Measurements from ENCODE around the gene LAMA3. TPM values are rescaled to one million over a fixed set of nuclear protein-coding genes. Genes with fewer than 3 reads are reported as not detected.

The LAMA3 gene
- total RNA-seq, 1 donor from 2014 or later, result 9.4 TPM

DNA sequence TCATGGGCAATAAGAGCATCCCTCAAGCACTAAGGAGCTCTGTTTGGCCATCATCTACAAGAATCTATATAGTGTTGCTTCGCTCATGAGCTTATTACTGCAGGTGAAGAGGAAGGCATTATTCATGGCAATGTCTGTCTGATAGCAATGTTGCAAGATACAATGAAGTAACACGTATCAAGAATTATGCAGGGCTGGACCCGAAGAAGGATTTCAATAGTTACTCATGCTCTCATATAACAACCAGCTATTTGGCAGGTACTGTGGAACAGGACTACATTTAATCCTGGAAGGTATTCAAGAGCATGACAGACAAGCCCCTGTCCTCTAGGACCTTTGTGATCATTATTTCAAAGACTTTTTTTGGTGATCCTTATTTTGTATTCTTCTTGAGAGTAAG is 109.6 kb downstream of the LAMA3 start:
- H3K4me1 Mint-ChIP-seq (ENCODE audit: unreplicated experiment), result no peaks in the 10 kb centered on the region
- H3K4me3 Mint-ChIP-seq, result no peak overlapping the region
- no peaks in the 10 kb centered on the region for H3K9me3 Mint-ChIP-seq
- TF ChIP-seq, protein P1, sequence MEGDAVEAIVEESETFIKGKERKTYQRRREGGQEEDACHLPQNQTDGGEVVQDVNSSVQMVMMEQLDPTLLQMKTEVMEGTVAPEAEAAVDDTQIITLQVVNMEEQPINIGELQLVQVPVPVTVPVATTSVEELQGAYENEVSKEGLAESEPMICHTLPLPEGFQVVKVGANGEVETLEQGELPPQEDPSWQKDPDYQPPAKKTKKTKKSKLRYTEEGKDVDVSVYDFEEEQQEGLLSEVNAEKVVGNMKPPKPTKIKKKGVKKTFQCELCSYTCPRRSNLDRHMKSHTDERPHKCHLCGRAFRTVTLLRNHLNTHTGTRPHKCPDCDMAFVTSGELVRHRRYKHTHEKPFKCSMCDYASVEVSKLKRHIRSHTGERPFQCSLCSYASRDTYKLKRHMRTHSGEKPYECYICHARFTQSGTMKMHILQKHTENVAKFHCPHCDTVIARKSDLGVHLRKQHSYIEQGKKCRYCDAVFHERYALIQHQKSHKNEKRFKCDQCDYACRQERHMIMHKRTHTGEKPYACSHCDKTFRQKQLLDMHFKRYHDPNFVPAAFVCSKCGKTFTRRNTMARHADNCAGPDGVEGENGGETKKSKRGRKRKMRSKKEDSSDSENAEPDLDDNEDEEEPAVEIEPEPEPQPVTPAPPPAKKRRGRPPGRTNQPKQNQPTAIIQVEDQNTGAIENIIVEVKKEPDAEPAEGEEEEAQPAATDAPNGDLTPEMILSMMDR (conservative IDR thresholded peaks at IDR 0.05), result no peak
- no peak for DNase-seq (ENCODE audit: extremely low spot score, unreplicated experiment)
- peaks cover 8% of the 10 kb centered on the region for H3K27me3 Mint-ChIP-seq
- H3K36me3 Mint-ChIP-seq, result no peaks in the 10 kb centered on the region
- H3K27ac Mint-ChIP-seq, result no peak overlapping the region

DNA sequence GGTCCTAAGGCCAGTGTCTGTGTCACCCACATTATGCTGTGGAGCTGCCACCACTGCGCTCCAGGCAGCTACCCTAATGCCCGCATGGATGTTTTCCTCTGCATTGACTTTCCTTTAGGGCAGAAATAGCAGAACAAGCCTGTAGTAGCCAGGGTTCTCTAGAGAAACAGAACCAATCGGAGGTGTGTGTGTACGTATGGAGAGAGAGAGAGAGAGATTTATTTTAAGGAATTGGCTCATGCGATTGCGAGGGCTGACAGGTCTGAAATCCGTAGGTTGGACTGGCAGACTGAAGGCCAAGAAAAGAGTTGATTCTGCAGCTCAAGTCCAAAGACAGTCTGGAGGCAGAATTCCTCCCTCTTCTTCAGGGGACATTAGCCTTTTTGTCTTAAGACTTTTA is 110.3 kb downstream of the LAMA3 start:
- H3K27me3 Mint-ChIP-seq, result peaks cover 8% of the 10 kb centered on the region
- no peak overlapping the region for H3K4me3 Mint-ChIP-seq

DNA sequence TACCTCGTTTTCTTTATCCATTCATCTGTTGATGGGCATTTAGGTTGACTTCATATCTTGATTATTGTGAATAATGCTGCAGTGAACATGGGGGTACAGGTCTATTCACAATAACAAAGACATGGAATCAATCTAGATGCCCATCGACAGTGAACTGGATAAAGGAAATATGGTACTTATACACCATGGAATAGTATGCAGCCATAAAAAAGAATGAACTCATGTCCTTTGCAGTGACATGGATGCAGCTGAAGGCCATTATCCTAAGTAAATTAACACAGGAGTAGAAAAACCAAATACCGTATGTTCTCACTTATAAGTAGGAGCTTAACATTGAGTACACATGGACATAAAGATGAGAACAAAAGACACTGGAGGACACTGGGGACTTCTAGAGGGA is 111.6 kb downstream of the LAMA3 start:
- no peaks in the 10 kb centered on the region for H3K9me3 Mint-ChIP-seq
- no peak for DNase-seq (ENCODE audit: extremely low spot score, unreplicated experiment)
- H3K36me3 Mint-ChIP-seq, result no peaks in the 10 kb centered on the region
- TF ChIP-seq, protein P1 (conservative IDR thresholded peaks at IDR 0.05), result no peak
- no peak overlapping the region for H3K4me3 Mint-ChIP-seq
- no peak overlapping the region for H3K27ac Mint-ChIP-seq
- H3K27me3 Mint-ChIP-seq, result peaks cover 8% of the 10 kb centered on the region
- no peaks in the 10 kb centered on the region for H3K4me1 Mint-ChIP-seq (ENCODE audit: unreplicated experiment)

More for the DNA sequence above, 110.3 kb downstream of the LAMA3 start:
- Mint-ChIP-seq H3K9me3 (no peaks in the 10 kb centered on the region), H3K27ac (no peak overlapping the region), H3K36me3 (no peaks in the 10 kb centered on the region), H3K4me1 (ENCODE audit: unreplicated experiment) (no peaks in the 10 kb centered on the region)
- DNase-seq (ENCODE audit: extremely low spot score, unreplicated experiment), result no peak
- TF ChIP-seq, protein P1 (conservative IDR thresholded peaks at IDR 0.05), result no peak

DNA sequence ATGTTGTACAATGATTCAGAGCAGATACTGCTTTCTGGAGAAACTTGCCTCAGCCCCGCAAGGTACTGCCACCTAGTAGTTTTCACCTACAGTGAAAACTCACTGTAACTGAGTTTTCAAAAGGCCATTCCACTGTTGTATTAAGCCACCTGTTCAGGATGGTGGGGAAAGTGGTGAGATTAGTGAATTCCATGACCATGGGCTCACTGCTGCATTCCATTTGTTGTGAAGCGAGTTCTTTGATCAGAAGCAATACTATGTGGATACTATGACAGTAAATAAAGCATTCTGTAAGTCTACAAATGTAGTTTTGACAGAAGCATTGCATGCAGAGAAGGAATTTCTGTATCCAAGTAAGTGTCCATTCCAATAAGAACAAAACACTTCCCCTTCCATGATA is 113.6 kb downstream of the LAMA3 start:
- Mint-ChIP-seq H3K4me1 (ENCODE audit: unreplicated experiment) (no peaks in the 10 kb centered on the region), H3K9me3 (no peaks in the 10 kb centered on the region), H3K36me3 (no peaks in the 10 kb centered on the region), H3K27me3 (peaks cover 8% of the 10 kb centered on the region), H3K4me3 (no peak overlapping the region), H3K27ac (no peak overlapping the region)
- no peak for DNase-seq (ENCODE audit: extremely low spot score, unreplicated experiment)
- TF ChIP-seq, protein P1 (conservative IDR thresholded peaks at IDR 0.05), result no peak

DNA sequence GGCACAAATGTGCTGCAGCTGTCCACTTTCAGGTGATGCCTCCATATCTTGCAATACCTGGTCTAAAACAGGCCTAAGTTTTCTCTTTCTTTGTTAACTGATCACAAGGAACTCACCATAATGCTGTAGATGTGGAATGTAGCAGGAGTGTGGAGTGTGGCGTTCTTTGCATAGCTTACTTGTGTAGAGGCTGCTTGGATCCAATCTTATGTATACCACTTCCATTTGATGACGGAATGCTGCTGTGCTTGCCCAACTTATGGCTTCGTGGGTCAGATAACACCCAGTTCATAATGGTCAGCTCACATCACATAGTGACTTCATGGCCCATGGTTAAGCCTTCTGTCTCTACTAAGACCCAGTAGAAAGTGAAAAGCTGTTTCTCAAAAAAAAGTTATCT is 114.5 kb downstream of the LAMA3 start:
- no peak overlapping the region for H3K27ac Mint-ChIP-seq
- no peak for DNase-seq (ENCODE audit: extremely low spot score, unreplicated experiment)
- no peaks in the 10 kb centered on the region for H3K36me3 Mint-ChIP-seq
- H3K27me3 Mint-ChIP-seq, result peaks cover 6% of the 10 kb centered on the region
- TF ChIP-seq, protein P1 (conservative IDR thresholded peaks at IDR 0.05), result no peak
- H3K9me3 Mint-ChIP-seq, result no peaks in the 10 kb centered on the region
- H3K4me3 Mint-ChIP-seq, result no peak overlapping the region
- H3K4me1 Mint-ChIP-seq (ENCODE audit: unreplicated experiment), result no peaks in the 10 kb centered on the region

DNA sequence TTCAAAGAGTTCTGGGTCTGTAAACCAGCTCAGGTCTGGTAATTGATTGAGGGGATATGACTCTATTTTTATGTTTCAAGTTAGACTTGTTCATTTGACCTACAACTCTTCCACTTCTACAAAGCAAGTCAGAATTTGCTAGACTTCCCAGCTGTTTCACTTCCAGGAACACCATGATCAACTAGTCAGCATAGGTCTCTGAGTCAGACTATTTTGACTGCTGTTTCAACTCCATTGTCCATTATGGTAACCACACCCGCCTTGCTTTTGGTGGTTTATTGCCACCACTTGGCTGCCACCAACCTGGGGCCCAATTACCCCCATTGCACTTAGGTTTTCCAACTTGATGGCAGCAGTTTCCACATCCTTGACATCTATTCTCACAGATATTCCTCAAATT is 116.6 kb downstream of the LAMA3 start:
- TF ChIP-seq, protein P1 (conservative IDR thresholded peaks at IDR 0.05), result no peak
- no peak overlapping the region for H3K4me3 Mint-ChIP-seq
- H3K27ac Mint-ChIP-seq, result no peak overlapping the region
- no peak for DNase-seq (ENCODE audit: extremely low spot score, unreplicated experiment)
- no peaks in the 10 kb centered on the region for H3K4me1 Mint-ChIP-seq (ENCODE audit: unreplicated experiment)
- peaks cover 13% of the 10 kb centered on the region for H3K27me3 Mint-ChIP-seq
- H3K36me3 Mint-ChIP-seq, result no peaks in the 10 kb centered on the region
- H3K9me3 Mint-ChIP-seq, result no peaks in the 10 kb centered on the region
